ENCODE data around the gene MAPKAPK5. TPM values are rescaled to one million over a fixed set of nuclear protein-coding genes. Genes with fewer than 3 reads are reported as not detected.

Gene MAPKAPK5
- total RNA-seq, 1 donor from 2014 or later = 48.9 TPM

GRCh38 chr12:111838353-111838752, 3.7 kb upstream of the MAPKAPK5 start:
- peaks cover 19% of the 10 kb centered on the region for H3K4me1 ChIP-seq
- ATAC-seq (no peak), DNase-seq (no peak)
- no peak overlapping the region for H3K27ac ChIP-seq
- no peak for TF ChIP-seq CTCF (IDR thresholded peaks at IDR 0.05)
- no peaks in the 10 kb centered on the region for H3K27me3 ChIP-seq
- no peak overlapping the region for H3K4me3 ChIP-seq
- H3K36me3 ChIP-seq = peaks cover 14% of the 10 kb centered on the region
- H3K9me3 ChIP-seq = no peaks in the 10 kb centered on the region
- intact Hi-C loops (cut with DNase I) = no loop called here

GRCh38 chr12:111840807-111841206, 1.2 kb upstream of the MAPKAPK5 start:
- DNase-seq (no peak), ATAC-seq (no peak)

GRCh38 chr12:111841236-111841749, 735 bp upstream of the MAPKAPK5 start:
- intact Hi-C loops (cut with DNase I) = no loop called here
- Histone ChIP-seq H3K4me1 (peaks cover 37% of the 10 kb centered on the region), H3K27me3 (no peaks in the 10 kb centered on the region), H3K4me3 (peak overlapping the region; percentile 95), H3K36me3 (peaks cover 18% of the 10 kb centered on the region), H3K9me3 (no peaks in the 10 kb centered on the region), H3K27ac (peak overlapping the region; percentile 96)
- ATAC-seq = no peak
- DNase-seq = no peak
- TF ChIP-seq CTCF (IDR thresholded peaks at IDR 0.05) = no peak

More at GRCh38 chr12:111840807-111841206, 1.2 kb upstream of the MAPKAPK5 start:
- Histone ChIP-seq H3K27ac (peak overlapping the region; percentile 96), H3K4me3 (peak overlapping the region; percentile 95), H3K9me3 (no peaks in the 10 kb centered on the region), H3K4me1 (peaks cover 33% of the 10 kb centered on the region), H3K36me3 (peaks cover 14% of the 10 kb centered on the region), H3K27me3 (no peaks in the 10 kb centered on the region)
- no peak for TF ChIP-seq CTCF (IDR thresholded peaks at IDR 0.05)
- intact Hi-C loops (cut with DNase I) = no loop called here

- H3K4me1 ChIP-seq = peaks cover 37% of the 10 kb centered on the region
- H3K4me3 ChIP-seq = peak overlapping the region; percentile 95
- DNase-seq = no peak
- H3K27ac ChIP-seq = peak overlapping the region; percentile 96
- H3K9me3 ChIP-seq = no peaks in the 10 kb centered on the region
- TF ChIP-seq CTCF (IDR thresholded peaks at IDR 0.05) = no peak
- H3K27me3 ChIP-seq = no peaks in the 10 kb centered on the region
- H3K36me3 ChIP-seq = peaks cover 18% of the 10 kb centered on the region
- ATAC-seq = peak; percentile 43
- intact Hi-C loops (cut with DNase I) = no loop called here
Measured at GRCh38 chr12:111842556-111843396, 748 bp downstream of the MAPKAPK5 start.

GRCh38 chr12:111846016-111846415, 4.0 kb downstream of the MAPKAPK5 start:
- intact Hi-C loops (cut with DNase I) = no loop called here

More at GRCh38 chr12:111846016-111846415, 4.0 kb downstream of the MAPKAPK5 start:
- no peak for ATAC-seq
- Histone ChIP-seq H3K36me3 (peaks cover 15% of the 10 kb centered on the region), H3K9me3 (no peaks in the 10 kb centered on the region), H3K4me3 (no peak overlapping the region), H3K27ac (no peak overlapping the region), H3K27me3 (no peaks in the 10 kb centered on the region), H3K4me1 (peaks cover 23% of the 10 kb centered on the region)
- no peak for DNase-seq
- no peak for TF ChIP-seq CTCF (IDR thresholded peaks at IDR 0.05)
